Ovary (tissue), 9 donors: ENCODE measurements around the gene BLTP3A. TPM values are rescaled to one million over a fixed set of nuclear protein-coding genes. Genes with fewer than 3 reads are reported as not detected.
"Not testable (repeated sequence)": the region's sequence is repeated elsewhere in the genome, so short reads cannot be mapped to it uniquely, and the experiment has no call there.

ENCODE experiments used
- DNase-seq, 5 donors: peaks; one replicate each; pipeline ENCODE4 v3.0.0-alpha.2; 2019 to 2020
- H3K27ac ChIP-seq, 2 donors: fragments of 200-600 bp; one replicate each; pipeline versions ENCODE4 v1.5.1 to v1.8.0; 2019 to 2022
- H3K27me3 ChIP-seq: fragments of 200-600 bp; one replicate; pipeline ENCODE4 v1.8.0; 2022
- H3K36me3 ChIP-seq: fragments of 200-600 bp; sonication (generic); one replicate; pipeline ENCODE4 v1.5.1; 2019
- H3K4me1 ChIP-seq: one replicate; pipeline ENCODE4 v1.8.1; 2013; ENCODE audit warnings: mild to moderate bottlenecking, moderate library complexity; ENCODE audit not compliant: insufficient read depth
- H3K4me3 ChIP-seq: fragments of 200-600 bp; sonication (generic); one replicate; pipeline ENCODE4 v1.5.1; 2017
- H3K9me3 ChIP-seq, 2 donors: fragments of 200-600 bp in 1 of 2; sonication (generic) in 1 of 2; one replicate each; pipeline versions ENCODE4 v1.5.1 to v1.8.1; 2013 to 2019; ENCODE audit warnings: mild to moderate bottlenecking in 1 of 2, moderate library complexity in 1 of 2
- EP300 ChIP-seq: sonication (generic); formaldehyde crosslinking; IDR thresholded peaks from one replicate; pipeline ENCODE4 v1.6.1; 2017; ENCODE audit warnings: antibody characterized with exemption
- POLR2A ChIP-seq: fragments of 450-650 bp; IDR thresholded peaks from one replicate; pipeline ENCODE4 v1.6.1; 2017; ENCODE audit warnings: antibody characterized with exemption, mild to moderate bottlenecking, moderate library complexity
- WGBS, 3 donors: extraction: QIAGEN DNeasy Blood & Tissue Kit in 1 of 3; methylation state at CpG; one replicate each; pipeline versions ENCODE4 v1.1.5 to v1.1.7; 2013 to 2017; 5-methylcytosine and 5-hydroxymethylcytosine counted together
- intact Hi-C, 4 donors: fragments of 100-400 bp; cut with DNase I; formaldehyde crosslinking; loops; one replicate each; pipeline versions ENCODE4 v1.11.0 to v1.15.1; 2022 to 2023
- polyA plus RNA-seq, 2 donors: library from polyadenylated mRNA; stranded (reverse); fragments of 200-250 nt in 1 of 2; fragments of 350-450 nt in 1 of 2; fragmentation: Illumina TruSeq in 1 of 2; extraction: RNeasy Lipid Tissue Mini Kit (QIAGEN cat#74804) in 1 of 2; gene quantifications; one replicate each; pipeline ENCODE4 v1.2.3, GENCODE V29; 2013 to 2014
- total RNA-seq, 7 donors: library from RNA; depleted of rRNA in 2 of 7; stranded (reverse); fragments of >200 nt in 2 of 7; fragmentation: NEBNext Ultra II Directional in 3 of 7; extraction: Animal tissue kit (Norgen Biotek cat#: 25700) in 3 of 7; gene quantifications; one replicate each; pipeline versions ENCODE4 v1.1.0 to v1.2.4, GENCODE V29; 2016 to 2023
- TF ChIP-seq, protein P1 (sequence below), 3 donors: fragments of 450-650 bp in 2 of 3; fragments of 200-600 bp in 1 of 3; IDR thresholded peaks; one replicate each; pipeline versions ENCODE4 v1.5.1 to v1.8.0; 2016 to 2022; ENCODE audit warnings: antibody characterized with exemption in 3 of 3, mild to moderate bottlenecking in 1 of 3
- donor health status: DM: no; HTN: no; CAD: no; lungs with moderate emphysema.
- donor health status: DM: no; HTN: no; CAD: no.
- donor health status: Bipolar disorder and iron deficiency.
- donor health status: DM: yes; HTN: yes; CAD: no.
- donor health status: DM: no; HTN: no; CAD: no.
- donor health status: DM: yes; HTN: yes; CAD: no.

The BLTP3A gene
- total and polyA plus RNA-seq, 9 donors, result 2.7 to 18.1 (median 7.5) TPM

DNA sequence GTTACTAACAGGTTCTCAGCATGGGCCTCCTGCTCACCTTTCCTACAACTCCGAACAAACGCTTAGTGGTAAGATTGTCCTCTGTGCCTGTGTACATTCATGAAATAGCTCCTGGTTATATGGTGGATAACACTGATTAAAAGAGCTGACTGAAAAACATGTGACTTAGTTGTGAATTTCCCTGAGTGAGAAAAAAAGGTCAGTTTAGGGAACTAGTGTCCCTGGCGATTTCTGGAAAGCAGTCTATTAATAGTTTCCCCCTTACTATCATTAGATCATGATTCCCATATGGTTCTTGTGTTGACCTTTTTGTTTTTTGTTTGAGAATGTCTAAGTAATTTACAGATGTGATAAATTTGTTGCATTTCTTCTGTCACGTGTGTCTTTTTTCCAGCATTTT lies 18.9 kb upstream of the BLTP3A start:
- no peak overlapping the region for H3K27ac ChIP-seq
- no peaks in the 10 kb centered on the region for H3K36me3 ChIP-seq
- no peak for TF ChIP-seq POLR2A
- TF ChIP-seq, protein P1, sequence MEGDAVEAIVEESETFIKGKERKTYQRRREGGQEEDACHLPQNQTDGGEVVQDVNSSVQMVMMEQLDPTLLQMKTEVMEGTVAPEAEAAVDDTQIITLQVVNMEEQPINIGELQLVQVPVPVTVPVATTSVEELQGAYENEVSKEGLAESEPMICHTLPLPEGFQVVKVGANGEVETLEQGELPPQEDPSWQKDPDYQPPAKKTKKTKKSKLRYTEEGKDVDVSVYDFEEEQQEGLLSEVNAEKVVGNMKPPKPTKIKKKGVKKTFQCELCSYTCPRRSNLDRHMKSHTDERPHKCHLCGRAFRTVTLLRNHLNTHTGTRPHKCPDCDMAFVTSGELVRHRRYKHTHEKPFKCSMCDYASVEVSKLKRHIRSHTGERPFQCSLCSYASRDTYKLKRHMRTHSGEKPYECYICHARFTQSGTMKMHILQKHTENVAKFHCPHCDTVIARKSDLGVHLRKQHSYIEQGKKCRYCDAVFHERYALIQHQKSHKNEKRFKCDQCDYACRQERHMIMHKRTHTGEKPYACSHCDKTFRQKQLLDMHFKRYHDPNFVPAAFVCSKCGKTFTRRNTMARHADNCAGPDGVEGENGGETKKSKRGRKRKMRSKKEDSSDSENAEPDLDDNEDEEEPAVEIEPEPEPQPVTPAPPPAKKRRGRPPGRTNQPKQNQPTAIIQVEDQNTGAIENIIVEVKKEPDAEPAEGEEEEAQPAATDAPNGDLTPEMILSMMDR (IDR thresholded peaks at IDR 0.05), result no peak
- no peak for TF ChIP-seq EP300
- H3K27me3 ChIP-seq, result no peaks in the 10 kb centered on the region
- H3K4me1 ChIP-seq, result no peaks in the 10 kb centered on the region
- intact Hi-C loops, result no loop called here
- H3K9me3 ChIP-seq, result no peaks in the 10 kb centered on the region
- H3K4me3 ChIP-seq, result no peak overlapping the region
- DNase-seq, result no peak
- WGBS, 3 donors, result 80 to 86% (median 81%) methylated on average over 4 of the region's 4 CpGs

- Histone ChIP-seq H3K4me1 (no peaks in the 10 kb centered on the region), H3K4me3 (no peak overlapping the region), H3K36me3 (no peaks in the 10 kb centered on the region), H3K27me3 (no peaks in the 10 kb centered on the region), H3K27ac (no peak overlapping the region), H3K9me3 (no peaks in the 10 kb centered on the region)
- TF ChIP-seq, protein P1 (IDR thresholded peaks at IDR 0.05), result no peak
- TF ChIP-seq EP300 (no peak), POLR2A (no peak)
- intact Hi-C loops, result no loop called here
- WGBS, 3 donors, result 83 to 91% (median 87%) methylated on average over 4 of the region's 4 CpGs
- DNase-seq, result no peak
Measured at GRCh38 chr6:34773916-34774315, 18.0 kb upstream of the BLTP3A start.

DNA sequence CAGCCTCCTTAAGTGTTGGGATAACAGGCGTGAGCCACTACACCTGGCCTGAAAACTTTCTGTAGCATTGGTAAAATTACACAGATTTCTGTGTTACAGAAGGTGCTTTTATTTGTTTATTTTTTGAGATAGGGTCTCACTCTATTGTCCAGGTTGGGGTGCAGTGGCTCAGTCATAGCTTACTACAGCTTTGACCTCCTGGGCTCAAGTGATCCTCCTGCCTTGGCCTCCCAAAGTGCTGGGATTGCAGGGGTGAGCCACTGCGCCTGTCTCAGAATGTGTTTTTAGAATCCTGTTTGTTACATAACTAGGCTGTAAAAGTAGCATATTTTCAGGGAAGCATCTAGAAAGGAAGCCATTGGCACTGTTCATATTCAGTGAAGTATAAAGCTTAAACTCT lies 16.9 kb upstream of the BLTP3A start:
- no peak for DNase-seq
- TF ChIP-seq EP300, result no peak
- TF ChIP-seq, protein P1 (IDR thresholded peaks at IDR 0.05), result no peak
- TF ChIP-seq POLR2A, result no peak
- no peaks in the 10 kb centered on the region for H3K4me1 ChIP-seq
- H3K4me3 ChIP-seq, result no peak overlapping the region
- intact Hi-C loops, result no loop called here
- no peaks in the 10 kb centered on the region for H3K27me3 ChIP-seq
- 97 to 100% (median 100%) methylated on average over 2 of the region's 2 CpGs for WGBS, 3 donors
- H3K36me3 ChIP-seq, result no peaks in the 10 kb centered on the region
- H3K27ac ChIP-seq, result no peak overlapping the region
- no peaks in the 10 kb centered on the region for H3K9me3 ChIP-seq

GRCh38 chr6:34785375-34785774 lies 6.5 kb upstream of the BLTP3A start:
- WGBS, 3 donors, result 92 to 95% (median 92%) methylated on average over 9 of the region's 9 CpGs
- DNase-seq, H3K36me3 ChIP-seq, intact Hi-C loops, H3K9me3 ChIP-seq, H3K27ac ChIP-seq, H3K27me3 ChIP-seq, H3K4me1 ChIP-seq, H3K4me3 ChIP-seq: not testable (repeated sequence)

DNA sequence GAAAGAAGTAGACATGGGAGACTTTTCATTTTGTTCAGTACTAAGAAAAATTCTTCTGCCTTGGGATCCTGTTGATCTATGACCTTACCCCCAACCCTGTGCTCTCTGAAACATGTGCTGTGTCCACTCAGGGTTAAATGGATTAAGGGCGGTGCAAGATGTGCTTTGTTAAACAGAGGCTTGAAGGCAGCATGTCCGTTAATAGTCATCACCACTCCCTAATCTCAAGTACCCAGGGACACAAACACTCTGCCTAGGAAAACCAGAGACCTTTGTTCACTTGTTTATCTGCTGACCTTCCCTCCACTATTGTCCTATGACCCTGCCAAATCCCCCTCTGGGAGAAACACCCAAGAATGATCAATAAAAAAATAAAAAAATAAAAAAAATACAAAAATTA lies 4.7 kb upstream of the BLTP3A start:
- not testable (repeated sequence) for H3K4me1 ChIP-seq, DNase-seq
- WGBS, 3 donors, result 68 to 72% (median 70%) methylated on average over 2 of the region's 2 CpGs

GRCh38 chr6:34788111-34788510 lies 3.8 kb upstream of the BLTP3A start:
- Histone ChIP-seq H3K36me3 (no peaks in the 10 kb centered on the region), H3K9me3 (no peaks in the 10 kb centered on the region), H3K4me1 (no peaks in the 10 kb centered on the region), H3K4me3 (no peak overlapping the region), H3K27ac (no peak overlapping the region), H3K27me3 (no peaks in the 10 kb centered on the region)
- 95 to 98% (median 96%) methylated on average over 5 of the region's 5 CpGs for WGBS, 3 donors
- DNase-seq, result no peak
- intact Hi-C loops, result no loop called here
- no peak for TF ChIP-seq EP300
- TF ChIP-seq, protein P1 (IDR thresholded peaks at IDR 0.05), result no peak
- TF ChIP-seq POLR2A, result no peak

More for the DNA sequence above, 4.7 kb upstream of the BLTP3A start:
- H3K27me3 ChIP-seq, H3K36me3 ChIP-seq, intact Hi-C loops, H3K9me3 ChIP-seq, H3K4me3 ChIP-seq, H3K27ac ChIP-seq: not testable (repeated sequence)
